Activated CD8-positive, alpha-beta memory T cell treated with anti-CD3 and anti-CD28 coated beads, Interleukin-2, amount 50 U/mL, for 48 hours (primary cell): ENCODE measurements around the gene MNX1.
A peak's percentile ranks its signal among the peaks of the same experiment; 100 is the strongest.

Experiments
- DNase-seq: peaks from one replicate; pipeline ENCODE4 v3.0.0-alpha.2; 2020

Gene MNX1

DNA sequence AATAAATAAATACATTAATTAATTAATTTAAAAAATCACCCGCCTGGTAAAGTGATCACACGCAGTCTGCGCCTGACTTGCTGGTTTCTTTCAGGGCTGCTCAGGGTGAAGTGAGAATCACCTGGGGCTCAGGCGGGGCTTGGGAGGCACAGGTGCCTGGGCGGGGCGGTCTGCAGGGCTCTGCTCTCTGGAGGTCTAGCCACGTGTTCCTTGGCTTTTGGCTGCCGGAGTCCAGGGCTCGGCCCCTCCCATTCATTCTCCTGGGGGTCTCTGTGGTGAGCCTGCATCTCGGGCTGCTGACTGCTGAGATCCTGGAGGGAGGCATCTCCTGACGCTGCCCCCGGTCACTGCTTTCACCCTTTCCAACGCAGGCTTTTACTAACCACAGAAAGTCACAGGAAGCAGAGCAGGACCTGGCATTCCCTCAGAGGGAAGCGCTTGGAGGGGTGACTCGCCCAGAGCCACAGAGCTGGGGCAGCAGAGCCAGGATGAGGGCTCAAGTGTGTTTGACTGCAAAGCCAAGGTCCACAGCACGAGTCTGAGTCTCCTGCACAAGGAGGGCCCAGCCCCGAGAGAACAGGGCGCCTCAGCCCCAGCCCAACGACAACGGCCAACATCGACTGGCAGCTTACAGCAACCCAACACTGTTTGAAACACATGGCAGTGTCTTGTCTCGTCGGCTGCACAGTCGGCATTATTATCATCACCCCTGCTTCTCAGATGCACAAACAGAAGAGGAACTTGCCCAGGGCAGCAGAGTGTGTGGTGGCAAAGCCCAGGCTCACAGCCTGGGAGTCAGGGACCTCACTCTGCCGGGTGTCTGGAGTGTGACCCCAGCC lies 22.4 kb upstream of the MNX1 start:
- peak; percentile 37 for DNase-seq

DNA sequence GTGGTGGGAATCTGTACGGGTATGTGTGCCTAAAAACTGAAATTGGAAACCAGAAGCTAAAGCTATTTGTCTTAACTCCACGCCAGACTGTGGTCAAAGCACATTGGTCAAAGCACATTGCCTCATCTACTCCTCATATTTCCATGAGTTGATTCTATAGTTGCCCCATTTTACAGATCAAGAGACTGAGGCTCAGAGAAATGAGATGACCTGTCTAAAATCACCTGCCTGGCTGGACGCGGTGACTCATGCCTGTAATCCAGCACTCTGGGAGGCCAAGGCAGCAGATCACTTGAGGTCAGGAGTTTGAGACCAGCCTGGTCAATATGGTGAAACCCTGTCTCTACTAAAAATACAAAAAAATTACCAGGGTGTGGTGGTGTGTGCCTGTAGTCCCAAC lies 21.7 kb upstream of the MNX1 start:
- DNase-seq: peak; percentile 4

DNA sequence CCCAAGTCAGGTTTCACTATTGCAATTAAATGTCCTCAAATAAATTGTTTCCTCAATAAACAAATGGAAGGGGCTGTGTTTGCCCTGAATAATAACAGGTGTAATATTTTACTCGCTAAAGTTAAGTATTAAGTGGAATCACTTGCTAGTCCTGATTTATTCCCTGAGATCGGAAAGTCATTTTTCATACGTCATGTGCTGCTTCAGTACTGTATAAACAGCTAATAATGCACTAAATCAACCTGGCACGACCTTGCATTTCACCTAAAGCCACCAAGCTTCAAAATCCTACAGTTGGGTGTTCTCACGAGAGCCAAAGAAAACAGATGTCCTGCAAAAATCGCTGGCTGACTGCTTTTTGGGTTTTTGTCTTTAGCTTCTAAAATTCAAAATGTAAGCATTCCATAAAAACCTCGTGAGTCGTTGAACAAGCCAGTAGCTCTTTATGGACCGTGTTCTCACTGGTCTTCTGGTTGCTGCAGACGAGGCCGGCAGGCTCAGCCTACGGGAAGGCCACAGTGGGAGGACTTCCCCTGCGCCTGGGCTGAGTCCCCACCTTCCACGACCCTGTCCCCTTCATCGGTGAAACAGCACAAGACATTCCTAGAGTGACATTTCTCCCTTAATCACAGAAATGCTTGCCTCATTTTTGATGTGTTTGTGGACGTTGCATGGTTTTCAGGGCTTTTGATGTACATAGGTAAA lies 17.9 kb upstream of the MNX1 start:
- no peak for DNase-seq

DNA sequence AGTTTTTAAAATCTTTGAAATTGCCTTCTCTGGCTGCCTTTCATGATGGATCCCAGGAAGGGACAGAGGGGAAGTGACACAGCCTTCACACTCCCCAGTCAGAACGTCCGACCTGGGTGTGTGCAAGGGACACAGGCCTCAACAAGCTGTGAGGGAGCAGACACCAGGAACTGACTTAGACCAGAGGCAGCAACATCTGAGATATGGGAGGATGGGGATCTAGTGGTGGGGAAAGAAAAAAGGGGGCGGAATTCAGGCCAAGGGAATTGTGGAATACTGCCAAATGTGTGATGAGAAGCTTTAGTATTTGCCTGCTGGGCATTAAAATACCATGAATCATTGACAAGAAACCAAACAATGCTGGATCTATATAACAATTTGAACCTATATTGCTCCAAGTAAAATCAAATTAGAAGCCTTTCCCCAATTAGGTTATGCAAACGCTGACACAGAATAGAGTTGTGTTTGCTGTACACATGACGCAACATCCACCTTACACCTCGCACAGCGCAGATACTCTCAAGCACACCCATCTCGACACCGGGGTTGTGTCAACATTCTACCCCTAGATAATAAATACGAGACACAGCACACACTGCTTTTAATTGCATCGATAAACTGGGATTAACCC lies 17.2 kb upstream of the MNX1 start:
- peak; percentile 29 for DNase-seq

DNA sequence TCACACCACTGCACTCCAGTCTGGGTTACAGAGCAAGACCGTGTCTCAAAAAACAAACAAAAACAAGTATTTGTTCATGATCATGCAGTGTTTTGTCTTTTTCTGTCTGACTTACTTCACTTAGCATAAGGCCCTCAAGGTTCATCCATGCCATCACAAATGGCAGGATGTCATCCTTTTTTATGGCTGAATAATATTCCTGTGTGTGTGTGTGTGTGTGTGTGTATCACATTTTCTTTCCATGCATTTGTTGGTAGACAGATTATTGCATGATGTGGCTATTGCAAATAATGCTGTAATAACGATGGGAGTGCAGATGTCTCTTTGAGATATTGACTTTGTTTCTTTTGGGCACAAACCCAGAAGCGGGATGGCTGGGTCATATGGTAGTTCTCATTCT lies 14.3 kb upstream of the MNX1 start:
- peak; percentile 4 for DNase-seq

DNA sequence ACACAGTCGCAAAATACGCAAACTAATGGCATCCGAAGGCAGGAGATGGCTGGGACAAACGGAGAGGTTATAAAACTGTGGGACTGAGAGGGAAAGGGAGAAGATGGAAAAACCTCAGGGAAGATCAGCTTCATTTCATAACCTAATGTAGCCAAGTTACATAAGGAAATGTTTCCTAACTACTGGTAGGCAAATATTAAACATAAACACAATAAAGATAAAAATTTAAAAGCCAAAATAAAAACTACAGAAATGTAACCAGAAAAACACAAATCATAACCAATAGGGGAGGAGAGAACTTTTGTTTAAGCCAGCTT lies 13.1 kb upstream of the MNX1 start:
- no peak for DNase-seq

DNA sequence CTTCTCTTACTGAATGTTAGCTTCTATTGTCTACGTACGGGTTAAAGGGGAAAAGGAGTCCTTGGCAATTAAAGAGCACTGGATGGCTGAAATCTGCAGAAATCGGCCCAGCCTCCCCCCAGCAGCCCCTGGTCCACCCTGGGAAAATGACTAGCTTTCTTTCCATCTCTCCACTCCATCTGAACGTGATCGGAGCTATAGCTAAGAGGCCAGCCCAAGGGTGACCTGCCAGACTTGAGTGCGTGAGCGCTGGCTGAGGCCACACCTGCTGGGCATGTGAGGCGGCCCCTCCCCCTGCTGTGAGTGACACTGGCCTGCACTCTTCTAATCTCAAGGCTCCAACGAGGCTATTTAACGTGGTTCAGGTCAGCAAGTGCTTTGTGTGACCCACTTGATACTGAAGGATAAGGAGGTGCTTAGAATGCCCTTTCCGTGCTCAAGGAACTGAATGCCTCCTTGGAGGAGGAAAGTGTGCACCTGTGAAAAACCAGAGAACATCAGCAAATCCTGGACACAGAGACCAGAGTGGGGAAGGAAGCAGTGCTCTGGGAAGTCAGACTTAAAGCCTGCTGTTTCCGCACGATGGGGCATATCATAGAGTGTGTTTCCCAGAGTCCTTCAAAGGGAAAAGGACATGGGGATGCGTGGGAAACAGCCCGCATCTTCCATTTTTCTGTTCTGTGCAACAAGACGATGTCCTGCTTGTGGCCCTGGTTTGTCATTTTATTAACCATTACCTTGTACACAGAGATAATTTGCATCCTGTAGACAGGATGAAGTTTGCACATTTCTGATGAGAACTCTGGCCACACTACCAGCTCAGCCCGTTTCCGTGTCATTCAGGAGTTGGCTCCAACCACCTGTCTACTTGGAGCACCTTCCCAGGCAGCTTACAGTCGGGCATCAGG lies 12.5 kb upstream of the MNX1 start:
- DNase-seq: peak; percentile 50

DNA sequence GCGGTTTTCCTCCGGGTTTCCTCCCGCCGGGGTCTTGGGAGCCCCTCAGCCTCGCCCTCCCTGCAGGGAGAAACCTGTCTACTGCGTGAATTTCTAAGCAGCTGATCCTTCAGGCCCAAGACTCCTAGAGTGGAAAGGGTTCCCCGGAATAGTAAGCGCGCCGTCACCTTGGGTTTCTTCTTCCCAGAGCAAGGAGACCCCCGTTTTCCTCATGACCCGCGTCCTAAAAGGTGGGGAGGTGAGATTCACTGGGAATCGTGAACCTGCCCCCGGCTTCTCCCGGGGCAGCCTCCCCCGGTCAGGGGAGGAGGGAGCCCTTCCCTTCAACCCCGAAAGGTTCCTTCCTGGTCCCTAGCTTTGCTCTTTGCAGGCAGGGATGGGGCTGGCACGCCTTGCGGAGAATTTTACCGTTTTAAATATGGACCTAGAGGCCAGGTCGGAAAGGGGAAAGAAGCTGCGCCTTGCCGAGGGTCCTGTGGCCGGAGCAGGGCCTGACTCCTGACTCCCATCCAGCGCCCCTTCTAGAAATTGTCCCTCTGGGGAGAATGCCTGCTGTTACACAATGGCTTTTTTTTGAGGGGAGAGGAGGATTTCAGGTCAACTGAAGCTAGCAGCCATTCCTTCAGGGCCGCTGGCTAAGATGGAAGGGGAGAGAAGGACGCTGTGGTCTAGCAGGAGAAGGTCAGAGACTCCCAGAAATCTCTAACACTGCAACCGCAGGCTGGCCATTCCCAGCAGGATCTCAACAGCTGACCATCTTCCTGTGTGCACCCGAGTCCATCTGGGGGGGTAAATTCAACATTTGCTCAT lies 11.6 kb upstream of the MNX1 start:
- DNase-seq: peak; percentile 50

DNA sequence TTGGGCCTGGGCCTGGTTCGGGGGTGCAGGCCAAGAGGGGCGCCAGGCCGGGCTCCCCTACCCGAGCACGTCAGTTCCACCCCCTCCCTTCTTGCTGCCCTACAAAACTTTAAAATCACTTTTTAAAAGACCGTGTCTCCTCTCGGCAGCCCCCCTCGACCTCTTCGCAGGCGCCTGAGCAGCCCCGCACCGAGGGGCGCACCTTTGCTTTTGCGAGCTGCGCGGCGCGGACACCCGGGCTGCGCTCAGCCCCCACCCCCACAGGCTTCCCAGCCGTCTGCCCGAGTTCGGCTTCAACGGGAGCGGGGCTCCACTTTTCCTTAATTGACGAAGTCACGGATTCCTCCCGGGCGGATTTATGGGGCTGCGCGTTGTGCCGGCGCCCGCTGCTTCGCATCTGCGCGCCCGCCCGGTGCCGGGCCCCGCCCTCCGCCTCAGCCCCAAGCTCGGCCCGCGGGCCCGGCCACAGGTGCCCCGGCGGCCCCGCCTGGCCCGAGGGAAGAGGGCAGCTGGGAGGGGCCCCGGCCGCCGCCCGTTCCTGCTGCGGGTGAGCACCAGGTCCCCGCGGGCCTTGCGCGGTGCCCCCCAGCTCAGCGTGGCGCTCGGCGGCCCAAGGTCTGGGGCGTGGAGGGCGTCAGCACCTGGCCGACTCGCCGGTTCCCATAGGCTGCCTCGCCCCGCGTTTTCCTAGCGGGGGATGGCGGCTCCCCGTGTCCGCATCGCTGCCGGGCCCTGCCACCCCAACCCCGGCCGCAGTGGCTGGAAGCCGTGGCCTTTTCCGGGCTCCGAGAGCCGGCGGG lies 10.8 kb upstream of the MNX1 start:
- peak; percentile 54 for DNase-seq

DNA sequence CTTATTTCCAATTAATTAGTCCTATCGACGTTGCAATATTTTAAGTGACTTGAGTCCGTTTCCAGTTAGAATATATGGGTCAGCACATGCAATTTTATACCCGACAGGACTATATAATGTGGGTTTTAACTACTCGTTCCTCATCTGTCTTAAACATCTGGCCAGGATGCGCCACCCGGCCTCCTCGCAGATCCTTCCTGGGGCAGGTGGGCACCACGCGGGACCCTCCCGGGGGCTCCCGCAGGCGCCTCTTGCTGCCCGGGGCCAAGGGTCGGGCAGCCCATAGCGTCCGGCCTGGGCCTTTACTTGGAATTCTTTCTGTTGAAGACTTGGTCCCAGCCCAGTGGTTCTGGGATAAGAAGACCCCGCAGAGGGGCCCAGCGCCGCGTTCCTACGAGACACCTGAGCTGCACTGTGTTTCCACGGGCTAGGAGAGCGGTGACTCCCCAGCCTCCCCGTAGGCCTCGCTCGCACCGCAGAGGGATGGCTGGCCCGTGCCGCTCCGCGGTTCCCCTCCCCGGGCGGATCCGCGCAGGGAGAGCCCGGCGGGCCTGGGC lies 10.1 kb upstream of the MNX1 start:
- peak; percentile 58 for DNase-seq

DNA sequence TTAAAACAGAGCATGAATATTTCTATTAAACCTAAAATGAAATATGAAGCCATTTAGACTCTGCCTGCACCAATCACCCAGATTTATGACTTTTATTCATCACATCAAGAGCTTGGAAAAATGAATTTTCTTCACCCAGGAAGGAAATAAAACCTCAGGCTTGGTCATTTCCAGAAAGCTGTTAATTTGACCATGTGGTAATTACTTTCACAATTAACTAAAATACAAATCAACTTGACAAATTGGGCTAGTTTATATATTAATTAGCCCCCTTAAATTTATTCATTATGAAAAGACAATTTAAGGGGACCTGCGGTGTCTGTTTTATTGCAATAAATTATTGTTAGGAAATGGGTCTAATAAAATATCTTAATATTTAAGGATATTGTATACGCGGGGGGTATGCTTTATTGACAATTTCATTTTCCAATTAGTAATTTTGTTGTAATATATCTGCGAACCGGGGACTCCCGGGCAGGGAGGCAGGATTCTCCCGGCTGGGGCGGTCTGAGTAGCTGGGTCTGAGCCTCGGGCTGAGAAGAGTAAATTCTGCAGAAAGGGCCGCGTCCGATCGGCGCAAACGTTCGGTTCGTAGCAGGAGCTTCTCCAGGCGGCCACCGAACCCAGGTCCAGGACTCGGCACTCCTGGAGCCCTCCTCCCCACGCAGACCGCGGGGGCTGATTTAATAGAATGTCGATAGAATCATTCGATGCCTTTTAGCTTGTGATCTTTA lies 9.4 kb upstream of the MNX1 start:
- DNase-seq: peak; percentile 53

DNA sequence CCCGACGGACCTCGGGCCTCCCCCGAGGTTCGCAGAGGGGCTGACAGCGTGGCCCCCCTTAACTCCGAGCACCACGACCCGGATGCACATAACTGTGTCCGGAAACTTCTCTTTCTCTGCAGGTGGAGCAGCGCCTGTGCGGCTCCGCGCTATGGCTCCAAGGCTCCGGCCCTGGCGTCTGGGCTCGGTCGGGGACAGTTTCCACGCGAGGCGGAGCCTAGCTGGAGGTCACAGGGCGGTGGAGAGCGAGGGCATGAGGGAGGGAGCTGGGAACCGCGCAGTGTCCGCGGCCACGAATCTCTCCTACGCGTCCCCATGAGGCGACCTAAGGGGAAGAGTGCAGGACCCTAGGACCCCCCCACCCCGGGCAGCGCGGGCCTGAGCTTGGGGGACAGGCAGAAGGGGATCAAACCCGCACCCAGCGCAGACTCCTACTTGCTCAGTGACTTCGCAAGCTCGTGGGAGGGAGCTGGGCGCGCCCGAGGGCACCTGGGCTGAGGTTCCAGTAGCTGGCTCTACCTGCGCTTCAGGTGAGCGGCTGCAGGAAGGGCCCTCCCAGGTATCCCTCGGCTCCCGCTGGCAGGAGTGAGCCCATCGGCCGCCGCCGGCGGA lies 8.6 kb upstream of the MNX1 start:
- peak; percentile 53 for DNase-seq

DNA sequence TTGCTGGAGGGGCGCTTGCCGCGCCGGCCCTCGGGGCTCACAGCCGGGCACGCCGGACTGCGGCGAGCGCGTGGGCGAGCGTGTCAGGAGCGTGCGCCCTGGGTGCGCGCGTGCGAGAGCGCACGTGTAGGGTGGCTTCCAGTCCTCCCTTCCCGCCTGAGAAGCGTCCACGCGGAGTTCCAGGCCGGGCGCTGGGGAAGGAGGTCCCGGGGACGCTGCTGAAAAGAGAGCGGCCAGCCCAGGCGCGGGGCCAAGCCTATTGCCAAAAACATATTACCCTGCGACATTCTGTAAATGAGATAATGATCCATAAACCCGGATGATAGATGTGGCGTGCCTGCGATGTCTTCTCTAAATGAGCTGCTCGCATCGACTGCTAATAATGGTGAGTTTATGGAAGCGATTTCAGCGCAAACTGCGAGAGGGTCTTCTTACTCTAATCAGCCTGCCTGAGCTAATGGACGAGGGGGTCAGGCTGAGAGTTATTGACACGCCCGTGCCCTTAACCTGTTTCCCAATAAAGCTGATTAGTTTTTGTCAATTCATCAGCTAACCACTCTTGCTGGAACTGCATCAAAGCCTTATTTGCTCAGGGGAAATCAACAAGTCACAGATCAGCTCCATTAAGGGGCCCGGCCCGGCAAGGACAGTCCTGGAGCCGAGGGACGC lies 8.0 kb upstream of the MNX1 start:
- DNase-seq: no peak

DNA sequence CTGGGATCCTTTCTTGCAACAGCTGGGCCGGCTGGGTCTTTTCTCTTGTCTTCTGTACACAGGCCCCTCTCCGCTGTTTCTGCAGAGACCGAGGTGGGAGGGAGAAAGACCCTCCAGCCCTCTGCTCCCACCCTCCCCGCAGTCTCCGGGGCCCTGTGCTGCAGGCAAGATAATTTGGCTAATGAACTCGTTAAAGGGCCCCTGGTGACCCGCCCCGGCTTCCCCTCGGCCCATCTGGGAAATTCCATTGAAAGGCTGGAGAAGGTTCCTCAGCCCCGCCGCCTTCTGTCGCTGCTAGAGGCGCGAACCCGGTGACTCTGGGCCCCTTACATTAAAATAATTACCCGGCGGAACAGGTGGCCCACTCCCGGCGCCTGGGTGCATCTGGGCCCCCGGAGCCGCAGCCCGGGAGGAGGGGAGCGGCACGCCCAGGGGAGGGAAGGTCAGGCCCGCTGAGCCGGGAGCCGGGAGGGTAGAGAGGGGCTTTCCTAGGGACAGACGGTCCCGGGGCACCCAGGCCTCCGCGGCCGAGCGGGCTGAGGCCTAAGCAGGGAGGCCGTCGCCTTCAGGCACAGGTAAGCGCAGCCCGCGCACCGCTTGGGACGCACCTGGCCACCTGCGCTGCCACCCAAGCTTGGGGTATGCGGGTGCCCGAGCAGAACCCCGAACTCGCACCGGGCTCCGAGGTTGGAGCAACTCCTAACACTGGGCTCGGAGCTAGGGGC lies 7.3 kb upstream of the MNX1 start:
- DNase-seq: peak; percentile 57

DNA sequence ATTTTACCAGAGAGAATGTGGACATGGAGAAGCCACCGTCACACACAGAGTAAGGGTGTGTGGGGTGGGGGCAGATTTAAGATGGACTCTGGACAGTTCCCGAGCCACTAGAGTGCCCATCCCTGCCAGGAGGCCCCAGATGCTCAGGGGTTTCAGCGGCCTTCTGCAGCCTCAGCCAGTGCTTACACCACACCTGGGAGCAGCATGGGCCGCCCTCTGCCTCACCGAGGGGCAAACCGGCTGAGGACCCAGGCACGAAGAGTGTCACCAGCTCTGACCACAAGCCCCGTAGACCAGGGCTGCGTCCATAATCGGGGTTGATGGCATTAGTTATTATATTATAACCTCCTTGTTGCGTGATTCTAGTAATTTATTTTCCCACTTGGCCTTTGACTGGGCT lies 6.7 kb upstream of the MNX1 start:
- no peak for DNase-seq

DNA sequence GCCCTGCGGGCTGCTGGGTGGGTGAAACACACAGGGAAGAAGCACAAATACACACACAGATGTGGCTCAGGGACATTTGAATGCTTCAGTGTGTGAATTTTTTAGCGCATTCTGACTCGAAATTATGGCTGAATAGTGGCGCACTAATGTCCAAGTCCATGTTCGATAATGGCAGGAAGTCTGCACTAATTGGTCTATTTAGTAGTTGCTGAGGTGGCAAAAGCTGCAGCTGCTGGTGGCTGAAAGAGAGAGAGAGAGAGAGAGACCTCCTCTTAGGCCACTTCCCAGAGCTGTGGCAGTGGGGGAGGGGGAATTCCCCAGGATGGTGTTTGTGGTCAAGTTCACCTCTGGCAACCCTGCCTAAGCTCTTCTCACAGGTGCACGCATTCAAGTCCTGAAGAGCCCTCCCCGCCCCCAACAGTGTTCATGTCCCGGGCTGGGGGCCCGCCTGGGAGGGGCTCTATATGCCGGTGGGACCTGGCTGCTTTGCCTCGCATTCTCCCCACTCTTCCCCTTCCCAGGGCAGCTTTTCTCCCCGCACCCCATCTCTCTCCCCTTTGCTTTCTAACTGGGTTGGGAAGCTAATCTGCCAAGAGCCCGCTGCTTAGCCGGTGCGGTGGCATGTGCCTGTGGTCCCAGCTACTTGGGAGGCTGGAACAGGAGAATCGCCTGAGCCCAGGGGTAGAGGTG lies 6.0 kb upstream of the MNX1 start:
- no peak for DNase-seq

DNA sequence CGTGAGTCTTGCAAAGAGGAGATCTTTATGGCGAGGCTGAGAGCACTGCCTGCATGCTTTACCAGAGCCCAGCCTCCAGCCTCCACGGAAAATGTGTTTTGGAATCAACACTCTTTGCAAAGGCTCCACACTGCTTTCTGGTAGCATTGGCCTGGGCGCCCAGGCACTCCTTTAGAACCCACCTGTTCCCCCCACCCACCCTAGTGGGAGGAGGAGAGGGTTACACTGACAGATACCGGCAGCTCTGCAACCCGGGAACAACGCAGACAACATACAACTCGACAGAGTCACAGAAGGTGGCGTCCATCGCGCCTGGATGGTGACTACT lies 5.5 kb upstream of the MNX1 start:
- no peak for DNase-seq
